SK-N-SH (cell line): ENCODE data around the gene AGBL1. TPM values are rescaled to one million over a fixed set of nuclear protein-coding genes. Genes with fewer than 3 reads are reported as not detected.

Experiments
- CTCF ChIA-PET: fragments of 300-600, 350-600 bp; formaldehyde crosslinking; extraction: SDS; loops from one replicate; lab custom pipeline; 2021; lab: Yijun Ruan, JAX
- POLR2A ChIA-PET: fragments of 350-600 bp; sonication (Branson Sonifier 250); formaldehyde crosslinking; extraction: SDS; loops from one replicate; lab custom pipeline; 2020; ENCODE audit warnings: antibody characterized with exemption, inconsistent platforms; lab: Yijun Ruan, JAX
- DNase-seq: peaks from one replicate; pipeline ENCODE4 v3.0.0; 2012
- H2AFZ ChIP-seq: fragments of 200-600 bp; sonication (generic); 2 replicates; pipeline ENCODE4 v1.8.1; 2016; ENCODE audit warnings: antibody characterized with exemption, mild to moderate bottlenecking, low read depth
- H3F3A ChIP-seq: fragments of 200-600 bp; sonication (generic); replicated peaks from 2 replicates; pipeline ENCODE3; 2016; ENCODE audit warnings: antibody characterized with exemption, mild to moderate bottlenecking; ENCODE audit not compliant: insufficient read depth
- H3K27ac ChIP-seq, 2 experiments: fragments of 200-500 bp in 1 of 2; fragments of 200-600 bp in 1 of 2; sonication (Bioruptor generic) in 1 of 2; sonication (generic), shearing (Covaris generic) in 1 of 2; 2 replicates each; pipeline versions ENCODE4 v1.5.1 to v1.6.1; 2014 to 2016; ENCODE audit warnings: low read depth in 2 of 2, inconsistent platforms in 1 of 2, low read length in 1 of 2, mild to moderate bottlenecking in 1 of 2, mixed read lengths in 1 of 2
- H3K27me3 ChIP-seq: fragments of 200-600 bp; sonication (generic), shearing (Covaris generic); 2 replicates; pipeline ENCODE4 v1.6.1; 2016; ENCODE audit warnings: mixed run types; ENCODE audit not compliant: insufficient read depth
- H3K36me3 ChIP-seq, 2 experiments: fragments of 200-500 bp in 1 of 2; fragments of 200-600 bp in 1 of 2; sonication (Bioruptor generic) in 1 of 2; sonication (generic) in 1 of 2; replicated peaks in 1 of 2; 2 replicates each; pipeline versions ENCODE3 to v1.5.1; 2014 to 2016; ENCODE audit warnings: low read length in 1 of 2, mild to moderate bottlenecking in 1 of 2; ENCODE audit not compliant: insufficient read depth in 2 of 2, control insufficient read depth in 1 of 2
- H3K4me1 ChIP-seq, 2 experiments: fragments of 200-500 bp in 1 of 2; fragments of 200-600 bp in 1 of 2; sonication (Bioruptor generic) in 1 of 2; sonication (generic), shearing (Covaris generic) in 1 of 2; 2 replicates each; pipeline versions ENCODE4 v1.5.1 to v1.6.1; 2014 to 2016; ENCODE audit warnings: low read depth in 1 of 2, low read length in 1 of 2, mixed run types in 1 of 2; ENCODE audit not compliant: insufficient read depth in 2 of 2, control insufficient read depth in 1 of 2
- H3K4me2 ChIP-seq: fragments of 200-600 bp; sonication (generic), shearing (Covaris generic); 2 replicates; pipeline ENCODE4 v1.6.1; 2017; ENCODE audit warnings: mixed run types
- H3K4me3 ChIP-seq, 2 experiments: fragments of 200-500 bp in 1 of 2; fragments of 200-600 bp in 1 of 2; sonication (Bioruptor generic) in 1 of 2; sonication (generic), shearing (Covaris generic) in 1 of 2; 2 replicates each; pipeline versions ENCODE4 v1.5.1 to v1.8.1; 2014 to 2016; ENCODE audit warnings: low read depth in 2 of 2, inconsistent platforms in 1 of 2, low read length in 1 of 2, mild to moderate bottlenecking in 1 of 2, mixed read lengths in 1 of 2, moderate library complexity in 1 of 2
- H3K79me2 ChIP-seq: fragments of 200-600 bp; sonication (generic); 2 replicates; pipeline ENCODE4 v1.8.1; 2017; ENCODE audit warnings: mild to moderate bottlenecking; ENCODE audit not compliant: insufficient read depth
- H3K9ac ChIP-seq: fragments of 200-600 bp; sonication (generic); 2 replicates; pipeline ENCODE4 v1.6.1; 2017; ENCODE audit warnings: mixed run types
- H3K9me2 ChIP-seq: fragments of 200-600 bp; sonication (generic); 2 replicates; pipeline ENCODE4 v1.6.1; 2017; ENCODE audit warnings: mixed run types
- H3K9me3 ChIP-seq: fragments of 200-600 bp; sonication (generic); 2 replicates; pipeline ENCODE4 v1.6.1; 2017; ENCODE audit warnings: mixed run types, mild to moderate bottlenecking, moderate library complexity
- H4K20me1 ChIP-seq: fragments of 200-600 bp; sonication (generic); 2 replicates; pipeline ENCODE4 v1.6.1; 2017; ENCODE audit warnings: mild to moderate bottlenecking, mixed run types; ENCODE audit not compliant: insufficient read depth
- EZH2phosphoT487 ChIP-seq: fragments of 200-600 bp; sonication (generic); IDR thresholded peaks from 2 replicates; pipeline ENCODE4 v1.6.1; 2017; ENCODE audit warnings: low read depth, mixed run types, mild to moderate bottlenecking, antibody characterized with exemption, moderate library complexity, borderline replicate concordance
- RAD21 ChIP-seq: IDR thresholded peaks from 2 replicates; pipeline ENCODE4 v1.6.1; 2012; ENCODE audit warnings: mild to moderate bottlenecking, low read length
- SMC3 ChIP-seq: IDR thresholded peaks from 2 replicates; pipeline ENCODE4 v1.6.1; 2012; ENCODE audit warnings: low read depth, low read length, improper control_type of control experiment
- YY1 ChIP-seq: IDR thresholded peaks from 2 replicates; pipeline ENCODE4 v1.4.0; 2012; ENCODE audit warnings: low read depth, mild to moderate bottlenecking
- WGBS: methylation state at CpG from one replicate; pipeline ENCODE4 v1.1.6; 2017; ENCODE audit warnings: low lambda C conversion rate; 5-methylcytosine and 5-hydroxymethylcytosine counted together
- polyA plus RNA-seq, 3 experiments: library from polyadenylated mRNA; depleted of rRNA; stranded (reverse); fragments of >200 nt; gene quantifications; 2 replicates each; pipeline ENCODE4 v1.2.3, GENCODE V29; 2012
- TF ChIP-seq, protein P1 (sequence below): IDR thresholded peaks from 2 replicates; pipeline ENCODE4 v1.4.0; 2012; ENCODE audit warnings: low read depth, borderline replicate concordance
- TF ChIP-seq, protein P2 (sequence below): IDR thresholded peaks from 2 replicates; pipeline ENCODE4 v1.4.0; 2012; ENCODE audit warnings: low read depth
- TF ChIP-seq, protein P3 (sequence below): fragments of 200-600 bp; sonication (generic); IDR thresholded peaks from 2 replicates; pipeline ENCODE4 v1.6.1; 2017; ENCODE audit warnings: antibody characterized with exemption, mild to moderate bottlenecking, moderate library complexity
- TF ChIP-seq, protein P4 (sequence below): fragments of 150-350 bp; IDR thresholded peaks from 2 replicates; pipeline ENCODE4 v1.6.1; 2017; ENCODE audit warnings: antibody characterized with exemption, low read length, low read depth, borderline replicate concordance
- TF ChIP-seq, protein P5 (sequence below): IDR thresholded peaks from 2 replicates; pipeline ENCODE4 v1.6.1; 2012; ENCODE audit warnings: mild to moderate bottlenecking, low read depth, low read length, moderate library complexity

Gene AGBL1
- polyA plus RNA-seq, 1 of the 3 experiments (the other 2 are of a cell fraction) = not detected

DNA sequence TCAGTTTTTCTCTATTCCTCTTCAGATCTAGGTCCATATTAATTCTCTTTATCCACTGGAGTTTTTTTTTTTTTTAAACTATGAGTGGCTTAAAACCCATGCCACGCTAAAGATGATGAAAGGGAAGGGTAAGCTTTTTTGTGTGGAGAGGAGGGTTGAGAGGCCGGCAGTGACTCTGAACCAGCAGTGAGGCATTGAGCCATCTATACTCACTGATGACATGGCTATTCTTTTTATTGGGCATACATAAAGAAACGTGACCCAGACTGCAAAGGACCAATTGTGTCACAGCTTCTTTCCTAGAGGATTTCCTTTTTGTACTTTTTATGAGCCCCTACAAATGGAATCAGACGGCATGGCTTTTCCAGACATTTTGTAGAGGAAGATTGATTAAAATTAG, 662.2 kb downstream of the AGBL1 start:
- Histone ChIP-seq H3K36me3 (no peaks in the 10 kb centered on the region), H3K4me1 (no peaks in the 10 kb centered on the region), H2AFZ (no peak overlapping the region), H3K9ac (no peak overlapping the region), H3K9me2 (no peaks in the 10 kb centered on the region), H4K20me1 (no peaks in the 10 kb centered on the region), H3K9me3 (no peaks in the 10 kb centered on the region), H3K4me3 (no peak overlapping the region), H3K27me3 (no peaks in the 10 kb centered on the region), H3K79me2 (no peaks in the 10 kb centered on the region), H3K27ac (no peak overlapping the region), H3F3A (no peaks in the 10 kb centered on the region), H3K4me2 (no peak overlapping the region)
- no peak for DNase-seq
- POLR2A ChIA-PET = no interaction called here
- 47% methylated on average over 4 of the region's 4 CpGs for WGBS
- CTCF ChIA-PET = interaction anchor here (1.1 kb wide), 1 partner anchor 510 kb away, joined by 4 read pairs; no protein-coding TSS in a partner anchor
- TF ChIP-seq SMC3 = no peak
- TF ChIP-seq, protein P1, sequence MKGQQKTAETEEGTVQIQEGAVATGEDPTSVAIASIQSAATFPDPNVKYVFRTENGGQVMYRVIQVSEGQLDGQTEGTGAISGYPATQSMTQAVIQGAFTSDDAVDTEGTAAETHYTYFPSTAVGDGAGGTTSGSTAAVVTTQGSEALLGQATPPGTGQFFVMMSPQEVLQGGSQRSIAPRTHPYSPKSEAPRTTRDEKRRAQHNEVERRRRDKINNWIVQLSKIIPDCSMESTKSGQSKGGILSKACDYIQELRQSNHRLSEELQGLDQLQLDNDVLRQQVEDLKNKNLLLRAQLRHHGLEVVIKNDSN = no peak

DNA sequence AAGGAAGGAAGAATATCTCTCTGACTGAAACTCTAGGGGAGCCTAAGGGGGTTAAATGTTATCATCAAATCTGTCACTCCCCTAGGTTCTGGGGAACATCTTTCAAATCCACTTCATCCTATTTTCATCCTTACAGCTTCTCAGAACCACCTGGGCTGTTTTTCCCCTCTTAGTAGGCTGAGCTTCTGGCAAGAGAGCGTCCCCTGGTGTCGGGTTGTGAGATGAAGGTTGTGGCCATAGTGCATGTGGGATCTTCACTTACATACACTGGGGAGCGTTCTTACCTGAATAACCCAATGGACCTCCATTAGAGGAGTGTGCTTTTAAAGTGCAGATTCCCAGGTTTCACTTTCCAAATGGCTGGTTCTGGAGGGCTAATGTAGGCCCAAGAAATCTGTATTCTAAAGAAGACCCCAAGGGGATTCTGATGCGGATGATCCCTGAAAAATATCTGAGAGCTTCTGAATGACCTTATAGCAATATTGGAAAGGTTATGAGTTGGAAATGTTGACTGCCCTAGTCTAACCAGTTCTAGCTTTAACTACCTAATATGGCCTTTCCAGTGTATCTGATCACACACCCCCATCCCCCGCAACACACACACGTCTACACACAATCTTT, 663.7 kb downstream of the AGBL1 start:
- no peaks in the 10 kb centered on the region for H3K4me1 ChIP-seq
- CTCF ChIA-PET = interaction anchor here (0.6 to 2.3 kb wide), 15 partner anchors 9 to 884 kb away, joined by 3 to 13 read pairs (median 3); no protein-coding TSS in a partner anchor
- H3K36me3 ChIP-seq = no peaks in the 10 kb centered on the region
- H3K9me2 ChIP-seq = no peaks in the 10 kb centered on the region
- peak; percentile 3 for DNase-seq
- 73% methylated on average over 6 of the region's 6 CpGs for WGBS
- TF ChIP-seq, protein P2, sequence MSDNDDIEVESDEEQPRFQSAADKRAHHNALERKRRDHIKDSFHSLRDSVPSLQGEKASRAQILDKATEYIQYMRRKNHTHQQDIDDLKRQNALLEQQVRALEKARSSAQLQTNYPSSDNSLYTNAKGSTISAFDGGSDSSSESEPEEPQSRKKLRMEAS = no peak
- TF ChIP-seq, protein P3, sequence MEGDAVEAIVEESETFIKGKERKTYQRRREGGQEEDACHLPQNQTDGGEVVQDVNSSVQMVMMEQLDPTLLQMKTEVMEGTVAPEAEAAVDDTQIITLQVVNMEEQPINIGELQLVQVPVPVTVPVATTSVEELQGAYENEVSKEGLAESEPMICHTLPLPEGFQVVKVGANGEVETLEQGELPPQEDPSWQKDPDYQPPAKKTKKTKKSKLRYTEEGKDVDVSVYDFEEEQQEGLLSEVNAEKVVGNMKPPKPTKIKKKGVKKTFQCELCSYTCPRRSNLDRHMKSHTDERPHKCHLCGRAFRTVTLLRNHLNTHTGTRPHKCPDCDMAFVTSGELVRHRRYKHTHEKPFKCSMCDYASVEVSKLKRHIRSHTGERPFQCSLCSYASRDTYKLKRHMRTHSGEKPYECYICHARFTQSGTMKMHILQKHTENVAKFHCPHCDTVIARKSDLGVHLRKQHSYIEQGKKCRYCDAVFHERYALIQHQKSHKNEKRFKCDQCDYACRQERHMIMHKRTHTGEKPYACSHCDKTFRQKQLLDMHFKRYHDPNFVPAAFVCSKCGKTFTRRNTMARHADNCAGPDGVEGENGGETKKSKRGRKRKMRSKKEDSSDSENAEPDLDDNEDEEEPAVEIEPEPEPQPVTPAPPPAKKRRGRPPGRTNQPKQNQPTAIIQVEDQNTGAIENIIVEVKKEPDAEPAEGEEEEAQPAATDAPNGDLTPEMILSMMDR = peak; percentile 45; the same call in 1 of the 2 replicates
- TF ChIP-seq RAD21 (peak; percentile 56), SMC3 (peak; percentile 47)
- H3K27ac ChIP-seq = no peak overlapping the region
- H3F3A ChIP-seq = no peaks in the 10 kb centered on the region
- H3K9ac ChIP-seq = no peak overlapping the region
- no peaks in the 10 kb centered on the region for H4K20me1 ChIP-seq
- H3K4me2 ChIP-seq = no peak overlapping the region
- H3K4me3 ChIP-seq = peak overlapping the region in 1 of 2 experiments; percentile 23; a peak in 1 of 4 replicates
- no peaks in the 10 kb centered on the region for H3K27me3 ChIP-seq
- H3K79me2 ChIP-seq = no peaks in the 10 kb centered on the region
- POLR2A ChIA-PET = no interaction called here
- H3K9me3 ChIP-seq = no peaks in the 10 kb centered on the region
- no peak overlapping the region for H2AFZ ChIP-seq

DNA sequence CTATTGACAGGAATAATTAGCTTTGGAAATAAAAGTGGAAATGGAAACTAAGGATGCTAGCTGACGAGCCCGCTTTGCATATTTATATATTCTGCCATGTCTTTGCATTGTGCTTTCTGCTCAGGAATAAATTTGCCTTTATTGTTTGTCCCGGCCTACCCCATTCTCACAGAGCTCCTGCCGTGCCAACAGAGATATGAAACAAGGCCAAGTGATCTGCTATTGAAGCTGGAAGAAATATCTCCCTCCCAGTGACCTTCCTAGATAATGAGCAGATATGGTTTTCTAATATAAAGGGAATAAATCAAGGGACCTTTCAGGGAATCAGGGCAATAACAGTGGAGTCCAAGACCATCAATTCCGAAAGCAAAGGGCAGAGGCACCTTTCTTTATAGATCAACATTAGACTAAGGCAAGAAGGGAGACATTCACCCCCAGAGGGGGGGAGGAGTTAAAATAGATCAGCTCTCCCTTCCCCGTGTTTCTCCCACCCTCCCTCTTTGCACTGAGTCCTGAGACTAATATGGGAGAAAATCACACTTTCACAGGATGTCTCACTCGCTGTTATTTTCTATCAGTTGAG, 664.6 kb downstream of the AGBL1 start:
- CTCF ChIA-PET = interaction anchor here (1.2 to 2.3 kb wide), 6 partner anchors 8 to 885 kb away, joined by 3 to 13 read pairs (median 4); no protein-coding TSS in a partner anchor
- no peaks in the 10 kb centered on the region for H4K20me1 ChIP-seq
- POLR2A ChIA-PET = no interaction called here
- no peak overlapping the region for H3K9ac ChIP-seq
- WGBS = 51% methylated on average over 7 of the region's 7 CpGs
- no peak overlapping the region for H3K4me3 ChIP-seq
- H3K27ac ChIP-seq = no peak overlapping the region
- no peaks in the 10 kb centered on the region for H3K27me3 ChIP-seq
- H3K9me3 ChIP-seq = no peaks in the 10 kb centered on the region
- DNase-seq = no peak
- no peaks in the 10 kb centered on the region for H3K9me2 ChIP-seq
- no peaks in the 10 kb centered on the region for H3K4me1 ChIP-seq
- no peak overlapping the region for H3K4me2 ChIP-seq
- H3F3A ChIP-seq = no peaks in the 10 kb centered on the region
- H2AFZ ChIP-seq = no peak overlapping the region
- H3K36me3 ChIP-seq = no peaks in the 10 kb centered on the region
- no peaks in the 10 kb centered on the region for H3K79me2 ChIP-seq
- TF ChIP-seq, protein P1 = no peak
- TF ChIP-seq EZH2phosphoT487 (no peak), YY1 (no peak)
- TF ChIP-seq, protein P4, sequence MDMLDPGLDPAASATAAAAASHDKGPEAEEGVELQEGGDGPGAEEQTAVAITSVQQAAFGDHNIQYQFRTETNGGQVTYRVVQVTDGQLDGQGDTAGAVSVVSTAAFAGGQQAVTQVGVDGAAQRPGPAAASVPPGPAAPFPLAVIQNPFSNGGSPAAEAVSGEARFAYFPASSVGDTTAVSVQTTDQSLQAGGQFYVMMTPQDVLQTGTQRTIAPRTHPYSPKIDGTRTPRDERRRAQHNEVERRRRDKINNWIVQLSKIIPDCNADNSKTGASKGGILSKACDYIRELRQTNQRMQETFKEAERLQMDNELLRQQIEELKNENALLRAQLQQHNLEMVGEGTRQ = no peak
- TF ChIP-seq, protein P5, sequence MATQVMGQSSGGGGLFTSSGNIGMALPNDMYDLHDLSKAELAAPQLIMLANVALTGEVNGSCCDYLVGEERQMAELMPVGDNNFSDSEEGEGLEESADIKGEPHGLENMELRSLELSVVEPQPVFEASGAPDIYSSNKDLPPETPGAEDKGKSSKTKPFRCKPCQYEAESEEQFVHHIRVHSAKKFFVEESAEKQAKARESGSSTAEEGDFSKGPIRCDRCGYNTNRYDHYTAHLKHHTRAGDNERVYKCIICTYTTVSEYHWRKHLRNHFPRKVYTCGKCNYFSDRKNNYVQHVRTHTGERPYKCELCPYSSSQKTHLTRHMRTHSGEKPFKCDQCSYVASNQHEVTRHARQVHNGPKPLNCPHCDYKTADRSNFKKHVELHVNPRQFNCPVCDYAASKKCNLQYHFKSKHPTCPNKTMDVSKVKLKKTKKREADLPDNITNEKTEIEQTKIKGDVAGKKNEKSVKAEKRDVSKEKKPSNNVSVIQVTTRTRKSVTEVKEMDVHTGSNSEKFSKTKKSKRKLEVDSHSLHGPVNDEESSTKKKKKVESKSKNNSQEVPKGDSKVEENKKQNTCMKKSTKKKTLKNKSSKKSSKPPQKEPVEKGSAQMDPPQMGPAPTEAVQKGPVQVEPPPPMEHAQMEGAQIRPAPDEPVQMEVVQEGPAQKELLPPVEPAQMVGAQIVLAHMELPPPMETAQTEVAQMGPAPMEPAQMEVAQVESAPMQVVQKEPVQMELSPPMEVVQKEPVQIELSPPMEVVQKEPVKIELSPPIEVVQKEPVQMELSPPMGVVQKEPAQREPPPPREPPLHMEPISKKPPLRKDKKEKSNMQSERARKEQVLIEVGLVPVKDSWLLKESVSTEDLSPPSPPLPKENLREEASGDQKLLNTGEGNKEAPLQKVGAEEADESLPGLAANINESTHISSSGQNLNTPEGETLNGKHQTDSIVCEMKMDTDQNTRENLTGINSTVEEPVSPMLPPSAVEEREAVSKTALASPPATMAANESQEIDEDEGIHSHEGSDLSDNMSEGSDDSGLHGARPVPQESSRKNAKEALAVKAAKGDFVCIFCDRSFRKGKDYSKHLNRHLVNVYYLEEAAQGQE = no peak
